SU-DHL-6 (cell line): ENCODE measurements around the gene SHISAL1.

Experiments used
- EZH2phosphoT487 ChIP-seq: fragments of 200-600 bp; sonication (generic), shearing (Covaris generic); conservative IDR thresholded peaks from 2 replicates; pipeline ENCODE4 v1.6.1; 2018; ENCODE audit warnings: mild to moderate bottlenecking, antibody characterized with exemption, low read length, moderate library complexity, mixed read lengths
- TF ChIP-seq, protein P1 (sequence below): fragments of 200-600 bp; sonication (generic); IDR thresholded peaks from one replicate; pipeline ENCODE4 v1.5.1; 2017; ENCODE audit warnings: antibody characterized with exemption, mild to moderate bottlenecking, low read length, moderate library complexity; ENCODE audit not compliant: insufficient read depth, poor library complexity, severe bottlenecking

DNA sequence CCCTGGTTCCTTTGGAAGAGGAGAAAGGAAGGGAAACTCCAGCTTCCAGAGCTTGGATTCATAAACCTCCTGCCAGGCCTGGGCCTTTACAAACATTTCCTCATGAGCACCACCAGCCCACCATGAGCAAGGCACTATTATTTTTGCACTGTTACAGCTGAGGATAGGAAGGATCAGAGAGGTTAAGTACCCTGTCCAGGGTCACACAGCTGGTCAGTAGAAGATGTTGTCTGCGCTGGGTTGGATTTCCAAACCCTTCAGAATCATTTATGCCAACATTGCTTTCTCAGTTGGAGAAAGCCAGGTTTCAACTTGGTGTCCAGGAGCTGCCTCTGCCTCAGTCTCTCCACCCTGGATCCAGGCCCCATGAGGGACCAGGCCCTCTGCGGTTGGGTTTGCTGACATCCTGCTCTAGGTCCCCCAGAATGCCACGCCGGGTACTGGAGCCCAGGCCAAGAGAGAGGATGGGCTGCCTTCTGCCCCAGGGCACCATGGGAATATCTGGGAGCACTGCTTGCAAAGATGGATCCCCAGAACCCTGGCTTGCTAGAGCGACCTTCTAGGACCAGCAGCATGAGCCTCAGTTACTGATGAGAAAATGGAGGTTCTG is 29.7 kb upstream of the SHISAL1 start:
- TF ChIP-seq, protein P1, sequence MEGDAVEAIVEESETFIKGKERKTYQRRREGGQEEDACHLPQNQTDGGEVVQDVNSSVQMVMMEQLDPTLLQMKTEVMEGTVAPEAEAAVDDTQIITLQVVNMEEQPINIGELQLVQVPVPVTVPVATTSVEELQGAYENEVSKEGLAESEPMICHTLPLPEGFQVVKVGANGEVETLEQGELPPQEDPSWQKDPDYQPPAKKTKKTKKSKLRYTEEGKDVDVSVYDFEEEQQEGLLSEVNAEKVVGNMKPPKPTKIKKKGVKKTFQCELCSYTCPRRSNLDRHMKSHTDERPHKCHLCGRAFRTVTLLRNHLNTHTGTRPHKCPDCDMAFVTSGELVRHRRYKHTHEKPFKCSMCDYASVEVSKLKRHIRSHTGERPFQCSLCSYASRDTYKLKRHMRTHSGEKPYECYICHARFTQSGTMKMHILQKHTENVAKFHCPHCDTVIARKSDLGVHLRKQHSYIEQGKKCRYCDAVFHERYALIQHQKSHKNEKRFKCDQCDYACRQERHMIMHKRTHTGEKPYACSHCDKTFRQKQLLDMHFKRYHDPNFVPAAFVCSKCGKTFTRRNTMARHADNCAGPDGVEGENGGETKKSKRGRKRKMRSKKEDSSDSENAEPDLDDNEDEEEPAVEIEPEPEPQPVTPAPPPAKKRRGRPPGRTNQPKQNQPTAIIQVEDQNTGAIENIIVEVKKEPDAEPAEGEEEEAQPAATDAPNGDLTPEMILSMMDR = no peak
- TF ChIP-seq EZH2phosphoT487 = no peak
